Mucosa of descending colon (tissue), 3 donors: Measurements from ENCODE around the gene STK40. TPM values are rescaled to one million over a fixed set of nuclear protein-coding genes. Genes with fewer than 3 reads are reported as not detected.

Experiments used
- ATAC-seq: fragments of 200-7000 bp; cut with Tn5 transposase; one replicate; pipeline ENCODE4 v1.9.1; 2020; ENCODE audit warnings: mild to moderate bottlenecking, moderate library complexity
- DNase-seq, 3 donors: peaks; one replicate each; pipeline ENCODE4 v3.0.0-alpha.2; 2020
- H3K36me3 ChIP-seq: fragments of 200-600 bp; one replicate; pipeline ENCODE4 v1.8.0; 2021; ENCODE audit warnings: low read depth, mild to moderate bottlenecking
- H3K4me1 ChIP-seq: fragments of 200-600 bp; one replicate; pipeline ENCODE4 v1.8.0; 2021; ENCODE audit warnings: low read depth, mild to moderate bottlenecking
- H3K4me3 ChIP-seq: fragments of 200-600 bp; one replicate; pipeline ENCODE4 v1.8.0; 2021; ENCODE audit warnings: mild to moderate bottlenecking
- H3K9me3 ChIP-seq: fragments of 200-600 bp; one replicate; pipeline ENCODE4 v1.8.0; 2021; ENCODE audit warnings: mild to moderate bottlenecking
- intact Hi-C, 2 donors: fragments of 100-400 bp; cut with DNase I in 1 of 2; cut with micrococcal nuclease in 1 of 2; formaldehyde crosslinking; loops; one replicate each; pipeline versions ENCODE4 v1.11.0 to v1.11.1; 2022; cut with DNase I, micrococcal nuclease
- long read RNA-seq, 2 donors: library from polyadenylated mRNA; unstranded; transcript quantifications; one replicate each; pipeline ENCODE4 v2.0.0, GENCODE V29; 2019 to 2021
- total RNA-seq, 3 donors: library from RNA; stranded (reverse); fragmentation: NEBNext Ultra II Directional in 2 of 3; extraction: Animal tissue kit (Norgen Biotek cat#: 25700) in 2 of 3; gene quantifications; one replicate each; pipeline versions ENCODE4 v1.2.1 to v1.2.4, GENCODE V29; 2021 to 2023
- TF ChIP-seq, protein P1 (sequence below): fragments of 200-600 bp; IDR thresholded peaks from one replicate; pipeline ENCODE4 v1.8.0; 2022; ENCODE audit warnings: antibody characterized with exemption, mild to moderate bottlenecking
- donor health status: DM: no; HTN: no; CAD: no; lungs with moderate emphysema.
- donor health status: DM: no; HTN: no; CAD: no.
- donor health status: DM: no; HTN: yes; CAD: no.

STK40 gene, protein sequence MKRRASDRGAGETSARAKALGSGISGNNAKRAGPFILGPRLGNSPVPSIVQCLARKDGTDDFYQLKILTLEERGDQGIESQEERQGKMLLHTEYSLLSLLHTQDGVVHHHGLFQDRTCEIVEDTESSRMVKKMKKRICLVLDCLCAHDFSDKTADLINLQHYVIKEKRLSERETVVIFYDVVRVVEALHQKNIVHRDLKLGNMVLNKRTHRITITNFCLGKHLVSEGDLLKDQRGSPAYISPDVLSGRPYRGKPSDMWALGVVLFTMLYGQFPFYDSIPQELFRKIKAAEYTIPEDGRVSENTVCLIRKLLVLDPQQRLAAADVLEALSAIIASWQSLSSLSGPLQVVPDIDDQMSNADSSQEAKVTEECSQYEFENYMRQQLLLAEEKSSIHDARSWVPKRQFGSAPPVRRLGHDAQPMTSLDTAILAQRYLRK
- total RNA-seq: 10 to 100 TPM; 51.5 to 85.0 (median 59.4) TPM
- long read RNA-seq, donor 1, transcript STK40-204 (11 exons, 3,621 nt): major isoform, 19 of 62 reads
- long read RNA-seq, donor 1, partial matches to known transcripts: 3 of 62 reads
- long read RNA-seq, donor 1, other reads (novel, unspliced or antisense): 39 of 62 reads
- long read RNA-seq, donor 2, partial matches to known transcripts: 1 of 5 reads
- long read RNA-seq, donor 2, other reads (novel, unspliced or antisense): 4 of 5 reads

DNA sequence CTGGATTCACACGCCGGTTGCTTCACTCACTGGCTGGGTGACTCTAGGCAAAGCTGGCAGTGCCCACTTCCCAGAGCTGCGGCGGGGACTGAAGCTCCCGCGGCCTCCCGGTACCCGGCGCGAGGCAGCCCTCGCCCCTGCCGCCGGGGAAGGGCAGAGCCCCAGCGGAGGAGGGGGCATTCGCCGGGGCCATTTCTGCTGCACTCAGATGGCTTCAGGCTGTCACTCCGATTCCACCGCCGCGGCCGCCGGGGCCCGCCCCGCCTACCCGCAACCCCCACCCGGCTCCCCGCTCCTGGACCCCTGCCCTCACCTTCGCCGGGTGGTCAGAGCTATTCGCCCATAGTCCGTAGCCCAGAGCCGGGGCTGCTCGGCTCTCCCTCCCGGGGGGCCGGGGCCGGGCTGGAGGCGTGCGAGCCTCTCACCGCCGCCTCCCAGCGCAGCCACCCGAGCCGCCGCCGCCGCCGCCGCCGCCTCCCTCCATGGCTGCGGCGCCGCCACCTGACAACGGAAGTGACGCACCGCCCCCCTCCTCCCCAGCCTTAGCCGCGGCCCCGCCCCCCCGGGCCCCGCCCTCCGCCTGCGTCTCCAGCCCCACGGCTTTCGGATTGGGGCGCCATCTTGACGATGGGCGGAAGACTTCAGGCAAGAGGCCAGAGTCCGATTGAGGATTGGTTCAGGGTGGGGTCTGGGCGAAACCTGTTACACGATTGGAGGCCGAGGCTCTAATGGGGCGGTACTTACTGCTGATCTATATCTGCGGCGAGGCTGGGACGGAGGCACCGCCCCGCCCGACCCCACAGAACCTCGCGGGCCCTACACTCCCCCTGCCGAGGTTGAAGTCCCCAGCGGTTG is at the start of gene STK40:
Gene STK40 (minus strand): TSS at position 515 of the 855 bp plus-strand sequence. CDS start 24,592 bp downstream, outside the sequence.
- Histone ChIP-seq H3K4me1 (peaks cover 30% of the 10 kb centered on the region), H3K4me3 (peak within 1 kb of the TSS; percentile 92), H3K9me3 (no peaks in the 10 kb centered on the region), H3K36me3 (peaks cover 4% of the 10 kb centered on the region)
- peak; percentile 98 to 99 (median 98) for DNase-seq
- ATAC-seq: peak; percentile 85
- TF ChIP-seq, protein P1, sequence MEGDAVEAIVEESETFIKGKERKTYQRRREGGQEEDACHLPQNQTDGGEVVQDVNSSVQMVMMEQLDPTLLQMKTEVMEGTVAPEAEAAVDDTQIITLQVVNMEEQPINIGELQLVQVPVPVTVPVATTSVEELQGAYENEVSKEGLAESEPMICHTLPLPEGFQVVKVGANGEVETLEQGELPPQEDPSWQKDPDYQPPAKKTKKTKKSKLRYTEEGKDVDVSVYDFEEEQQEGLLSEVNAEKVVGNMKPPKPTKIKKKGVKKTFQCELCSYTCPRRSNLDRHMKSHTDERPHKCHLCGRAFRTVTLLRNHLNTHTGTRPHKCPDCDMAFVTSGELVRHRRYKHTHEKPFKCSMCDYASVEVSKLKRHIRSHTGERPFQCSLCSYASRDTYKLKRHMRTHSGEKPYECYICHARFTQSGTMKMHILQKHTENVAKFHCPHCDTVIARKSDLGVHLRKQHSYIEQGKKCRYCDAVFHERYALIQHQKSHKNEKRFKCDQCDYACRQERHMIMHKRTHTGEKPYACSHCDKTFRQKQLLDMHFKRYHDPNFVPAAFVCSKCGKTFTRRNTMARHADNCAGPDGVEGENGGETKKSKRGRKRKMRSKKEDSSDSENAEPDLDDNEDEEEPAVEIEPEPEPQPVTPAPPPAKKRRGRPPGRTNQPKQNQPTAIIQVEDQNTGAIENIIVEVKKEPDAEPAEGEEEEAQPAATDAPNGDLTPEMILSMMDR: no peak
- intact Hi-C loops: no loop called here

DNA sequence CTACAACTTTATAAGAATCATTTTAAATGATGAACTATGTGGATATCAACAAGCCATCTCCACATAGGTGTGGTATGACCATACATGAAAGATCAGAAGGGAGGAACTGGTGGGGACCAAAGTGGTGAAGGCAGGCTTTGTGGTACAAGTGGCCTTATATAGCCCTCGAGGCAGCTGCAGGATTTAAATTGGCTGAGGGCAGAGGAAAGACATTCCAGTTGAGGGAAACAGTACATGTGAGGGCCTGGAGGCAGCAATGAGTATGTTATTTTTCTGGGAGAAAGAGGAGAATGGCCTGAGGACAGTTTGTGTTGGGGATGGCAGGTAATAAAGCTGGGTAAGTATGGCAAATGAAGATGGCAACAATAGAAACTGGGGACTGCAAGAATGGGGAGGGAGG is 47.4 kb upstream of the STK40 start:
- TF ChIP-seq, protein P1: no peak
- intact Hi-C loops: no loop called here
- H3K9me3 ChIP-seq: no peaks in the 10 kb centered on the region
- no peaks in the 10 kb centered on the region for H3K4me1 ChIP-seq
- ATAC-seq (no peak), DNase-seq (no peak)
- no peaks in the 10 kb centered on the region for H3K36me3 ChIP-seq
- no peak overlapping the region for H3K4me3 ChIP-seq

DNA sequence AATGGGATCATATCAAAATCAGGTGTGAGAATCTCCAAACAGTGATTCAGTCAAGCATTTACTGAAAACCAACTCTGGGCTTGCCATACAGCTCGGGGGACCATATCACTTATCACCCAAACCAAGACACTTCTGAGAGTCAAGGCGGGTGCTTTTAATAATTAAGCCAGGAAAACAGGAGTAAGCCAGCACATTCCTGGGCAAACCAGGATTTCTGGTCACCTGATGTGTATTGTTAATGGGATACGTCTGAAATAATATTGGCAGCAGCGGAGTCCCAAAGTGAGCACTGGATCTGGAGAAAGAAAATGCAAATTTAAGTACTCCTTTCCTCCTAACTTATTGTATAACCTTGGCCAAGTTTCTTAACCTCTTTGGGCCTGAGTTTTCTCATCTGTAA is 46.9 kb upstream of the STK40 start:
- Histone ChIP-seq H3K4me3 (no peak overlapping the region), H3K4me1 (no peaks in the 10 kb centered on the region), H3K36me3 (no peaks in the 10 kb centered on the region), H3K9me3 (no peaks in the 10 kb centered on the region)
- ATAC-seq (no peak), DNase-seq (no peak)
- TF ChIP-seq, protein P1: no peak
- intact Hi-C loops: no loop called here

DNA sequence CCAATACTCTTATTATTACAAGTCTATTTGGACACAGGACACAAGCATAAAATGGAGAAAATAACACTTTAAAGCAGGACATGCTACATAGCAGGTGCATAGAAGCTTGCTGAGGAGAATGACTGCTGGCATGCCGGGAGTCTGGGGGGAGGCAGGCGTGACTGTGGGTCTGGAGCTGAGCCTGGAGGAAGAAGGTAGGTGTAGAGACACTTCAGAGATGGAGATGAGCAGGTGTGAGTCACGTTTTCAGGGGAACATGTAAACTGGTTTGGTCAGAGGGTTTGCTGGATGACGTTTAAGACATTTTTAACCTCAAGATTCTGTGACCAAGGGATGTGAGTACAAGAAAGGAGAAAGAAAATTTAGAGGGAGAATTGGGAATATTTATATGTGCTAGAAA is 40.1 kb upstream of the STK40 start:
- Histone ChIP-seq H3K4me3 (no peak overlapping the region), H3K9me3 (no peaks in the 10 kb centered on the region), H3K4me1 (no peaks in the 10 kb centered on the region), H3K36me3 (no peaks in the 10 kb centered on the region)
- TF ChIP-seq, protein P1: no peak
- ATAC-seq: no peak
- no peak for DNase-seq
- intact Hi-C loops: loop anchor here in 1 of 2 donors (10.0 kb wide), 1 partner anchor 331 kb away; no protein-coding TSS in a partner anchor

DNA sequence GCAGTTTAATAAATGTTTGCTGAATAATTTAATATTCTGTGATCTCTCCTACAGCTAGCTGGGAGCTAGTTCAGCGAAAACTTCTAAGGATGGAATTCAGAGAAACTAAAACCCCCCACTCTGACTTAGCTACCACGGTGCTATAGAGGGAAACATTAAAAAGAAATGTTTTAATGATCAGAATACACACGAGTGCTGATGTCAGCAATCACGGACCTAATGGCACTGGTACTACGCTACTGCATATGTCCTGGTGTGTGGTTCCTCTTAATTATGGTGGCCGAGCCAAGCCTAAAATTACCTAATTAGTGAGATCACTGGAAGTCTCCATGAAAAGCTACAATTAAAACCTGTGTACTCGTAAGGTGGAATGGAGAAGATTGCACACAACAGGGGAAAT is 35.9 kb upstream of the STK40 start:
- no peaks in the 10 kb centered on the region for H3K36me3 ChIP-seq
- no peak overlapping the region for H3K4me3 ChIP-seq
- intact Hi-C loops: loop anchor here (5.0 to 10.0 kb wide), 2 partner anchors 79 to 327 kb away; no protein-coding TSS in a partner anchor
- ATAC-seq: no peak
- DNase-seq: no peak
- TF ChIP-seq, protein P1: no peak
- H3K4me1 ChIP-seq: no peaks in the 10 kb centered on the region
- H3K9me3 ChIP-seq: no peaks in the 10 kb centered on the region
